ENCODE data around the gene DHRSX.
"Not testable (repeated sequence)": the region's sequence is repeated elsewhere in the genome, so short reads cannot be mapped to it uniquely, and the experiment has no call there.

Gene DHRSX

DNA sequence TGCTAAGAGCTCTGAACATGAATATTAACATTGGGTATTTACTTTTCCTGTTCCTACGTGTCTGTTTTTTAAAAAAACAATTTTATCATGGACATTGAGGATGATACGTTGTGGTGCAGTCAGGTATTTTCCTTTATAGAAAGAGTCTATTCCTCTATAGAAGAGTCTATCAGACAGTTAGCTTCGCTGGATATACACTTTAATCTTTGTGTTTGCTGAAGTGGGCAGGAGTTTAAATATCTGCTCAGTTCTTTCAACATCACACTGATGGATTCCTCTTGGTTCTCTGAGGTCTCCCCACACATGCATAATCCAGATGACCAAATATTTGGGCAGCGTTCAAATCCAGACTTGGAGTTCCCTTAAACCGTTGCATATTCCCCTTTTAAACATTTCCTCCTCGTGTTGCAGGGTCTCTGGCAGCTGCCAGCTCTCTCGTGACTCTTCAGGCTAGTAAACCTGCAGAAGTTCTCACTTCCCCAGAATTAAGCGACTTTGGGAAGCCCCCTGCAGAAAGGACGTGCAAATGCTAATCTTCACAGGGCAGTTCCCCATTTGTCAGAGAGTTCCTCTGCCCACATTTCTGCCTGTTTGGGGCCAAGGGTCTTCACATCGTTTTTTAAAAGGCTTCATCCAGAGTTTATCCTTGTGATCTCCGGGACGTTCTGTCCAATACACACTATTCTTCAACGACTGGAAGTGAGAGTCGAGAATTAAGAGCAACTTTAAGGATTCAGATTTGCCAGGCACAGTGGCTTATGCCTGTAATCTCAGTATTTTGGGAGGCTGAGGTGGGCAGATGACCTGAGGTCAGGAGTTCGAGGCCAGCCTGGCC, 20.5 kb upstream of the DHRSX start:
- DNase-seq (ENCODE audit: extremely low read depth in 1 of 2, low read depth in 1 of 2), result no peak

DNA sequence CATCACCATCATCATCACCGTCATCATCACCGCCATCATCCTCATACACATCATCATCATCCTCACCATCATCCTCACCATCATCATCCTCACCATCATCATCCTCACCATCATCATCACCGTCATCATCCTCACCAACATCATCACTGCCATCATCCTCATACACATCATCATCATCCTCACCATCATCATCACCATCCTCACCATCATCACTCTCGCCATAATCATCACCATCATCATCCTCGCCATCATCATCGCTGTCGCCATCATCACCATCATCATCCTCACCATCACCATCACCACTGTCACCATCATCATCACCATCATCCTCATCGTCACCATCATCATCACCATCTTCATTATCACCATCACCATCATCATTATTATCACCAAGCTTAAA, 19.8 kb upstream of the DHRSX start:
- DNase-seq (ENCODE audit: extremely low read depth in 1 of 2, low read depth in 1 of 2), result no peak

DNA sequence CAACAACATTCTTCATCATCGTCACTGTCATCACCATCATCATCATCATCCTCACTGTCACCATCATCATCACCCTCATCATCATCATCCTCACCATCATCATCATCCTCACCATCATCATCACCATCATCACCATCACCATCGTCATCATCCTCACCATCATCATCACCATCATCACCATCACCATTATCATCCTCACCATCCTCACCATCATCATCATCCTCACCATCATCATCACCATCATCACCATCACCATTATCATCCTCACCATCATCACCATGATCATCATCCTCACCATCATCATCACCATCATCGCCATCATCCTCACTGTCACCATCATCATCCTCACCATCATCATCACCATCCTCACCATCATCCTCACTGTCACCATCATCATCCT, 18.9 kb upstream of the DHRSX start:
- DNase-seq (ENCODE audit: extremely low read depth in 1 of 2, low read depth in 1 of 2), result not testable (repeated sequence)

DNA sequence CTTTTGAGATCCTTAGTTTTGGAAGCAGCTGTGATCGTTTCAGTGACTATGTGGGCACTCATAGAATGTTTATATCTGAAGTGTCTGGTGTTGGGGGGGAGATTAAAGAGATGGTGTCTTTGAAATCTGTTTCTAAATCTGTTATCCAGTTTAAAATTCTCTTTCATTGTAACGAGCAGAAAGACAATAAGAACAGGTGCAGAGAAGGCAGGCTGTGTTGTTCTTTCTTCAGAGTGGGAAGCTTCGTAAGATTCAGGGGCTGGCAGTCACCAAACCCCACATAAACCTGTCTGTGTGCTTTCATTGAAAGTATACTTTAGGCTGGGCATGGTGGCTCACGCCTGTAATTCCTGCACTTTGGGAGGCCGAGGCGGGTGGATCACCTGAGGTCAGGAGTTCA, 16.3 kb upstream of the DHRSX start:
- no peak for DNase-seq (ENCODE audit: extremely low read depth in 1 of 2, low read depth in 1 of 2)

DNA sequence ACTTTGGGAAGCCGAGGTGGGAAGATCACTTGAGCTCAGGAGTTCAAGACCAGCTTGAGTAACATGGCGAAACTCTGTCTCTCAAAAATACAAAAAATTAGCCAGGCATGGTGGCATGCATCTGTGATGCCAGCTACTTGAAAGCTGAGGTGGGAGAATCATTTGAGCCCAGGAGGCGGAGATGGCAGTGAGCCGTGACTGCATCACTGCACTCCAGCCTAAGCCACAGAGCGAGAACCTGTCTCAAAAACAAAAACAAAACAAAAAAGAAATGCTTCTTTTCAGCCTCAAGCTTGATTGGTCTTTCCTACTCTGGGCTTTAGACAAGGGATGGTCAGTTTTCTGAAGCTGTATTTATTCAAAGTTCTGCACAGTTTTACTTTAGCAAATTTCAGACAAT, 15.8 kb upstream of the DHRSX start:
- DNase-seq (ENCODE audit: extremely low read depth in 1 of 2, low read depth in 1 of 2), result no peak

DNA sequence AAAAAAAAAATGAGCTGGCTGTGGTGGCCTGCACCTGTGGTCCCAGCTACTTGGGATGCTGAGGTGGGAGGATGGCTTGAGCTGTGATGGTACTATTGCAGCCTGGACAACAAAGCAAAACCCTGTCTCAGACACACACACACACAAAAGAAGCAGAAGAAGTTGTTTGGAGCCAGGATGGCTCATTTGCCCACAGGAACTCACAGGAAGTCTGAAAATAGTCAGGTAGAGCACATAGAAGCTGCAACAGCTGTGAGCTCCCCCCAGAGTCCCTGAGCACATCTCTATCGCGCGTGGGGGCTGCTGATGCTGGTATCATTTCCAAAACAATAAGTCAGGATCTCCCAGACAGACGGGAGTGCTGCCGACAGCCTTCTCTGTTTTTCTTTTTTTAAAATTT, 13.4 kb upstream of the DHRSX start:
- DNase-seq (ENCODE audit: extremely low read depth in 1 of 2, low read depth in 1 of 2), result no peak

DNA sequence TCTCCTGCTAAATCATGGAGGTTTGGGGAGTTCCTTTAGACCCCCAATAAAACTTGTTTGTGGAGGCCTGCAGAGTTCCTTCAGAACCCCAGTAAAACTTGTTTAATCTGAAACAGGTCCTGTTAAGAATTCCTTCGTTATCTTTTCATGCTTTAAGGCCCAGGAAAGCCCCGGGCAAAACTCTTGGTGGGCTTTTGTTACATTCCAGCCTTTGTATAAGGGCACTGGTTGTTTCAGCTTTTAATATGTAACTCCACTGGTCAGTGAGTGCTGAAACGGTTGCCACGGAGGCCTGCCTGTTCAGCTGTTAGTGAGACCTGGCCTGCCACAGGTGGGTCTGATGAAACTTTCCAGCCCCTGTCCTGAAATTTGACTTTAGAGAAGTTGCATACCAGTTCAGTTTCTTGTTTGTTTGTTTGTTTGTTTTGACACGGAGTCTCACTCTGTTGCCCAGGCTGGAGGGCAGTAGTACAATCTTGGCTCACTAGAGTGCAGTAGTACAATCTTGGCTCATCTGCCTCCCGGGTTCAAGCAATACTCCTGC, 12.4 kb upstream of the DHRSX start:
- no peak for DNase-seq (ENCODE audit: extremely low read depth in 1 of 2, low read depth in 1 of 2)

DNA sequence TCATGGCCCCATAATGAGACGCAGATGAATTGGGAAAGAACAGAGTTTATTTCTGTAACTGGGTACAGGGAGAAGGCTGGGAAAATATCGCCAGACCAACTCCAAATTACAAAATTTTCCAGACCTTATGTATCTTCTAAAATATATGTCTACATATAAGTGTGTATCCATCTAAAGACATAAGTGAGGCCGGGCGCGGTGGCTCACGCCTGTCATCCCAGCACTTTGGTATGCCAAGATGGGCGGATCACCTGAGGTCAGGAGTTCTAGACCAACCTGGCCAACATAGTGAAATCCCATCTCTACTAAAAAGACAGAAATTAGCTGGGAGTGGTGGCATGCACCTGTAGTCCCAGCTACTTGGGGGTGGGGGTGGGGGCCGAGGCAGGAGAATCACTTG, 11.7 kb upstream of the DHRSX start:
- no peak for DNase-seq (ENCODE audit: extremely low read depth in 1 of 2, low read depth in 1 of 2)

DNA sequence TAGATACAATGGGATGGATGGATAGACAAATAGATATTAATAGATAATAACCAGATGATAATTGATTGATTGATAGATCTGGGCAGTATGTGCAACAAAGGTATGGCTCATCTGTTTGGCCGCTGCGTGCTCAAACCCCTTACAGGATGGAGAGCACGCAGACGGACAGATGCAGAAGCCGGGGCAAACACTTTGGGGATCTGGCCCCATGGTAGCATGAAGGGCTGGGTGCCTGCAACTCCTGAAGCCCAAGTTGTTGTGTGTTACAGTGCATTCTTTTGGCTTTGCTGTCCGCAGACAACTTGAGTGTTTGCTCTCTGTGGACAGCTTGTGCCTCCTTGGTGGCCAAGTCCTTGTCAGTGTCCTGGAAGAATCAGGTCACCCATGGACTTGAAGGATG, 10.6 kb upstream of the DHRSX start:
- DNase-seq (ENCODE audit: extremely low read depth in 1 of 2, low read depth in 1 of 2), result no peak

DNA sequence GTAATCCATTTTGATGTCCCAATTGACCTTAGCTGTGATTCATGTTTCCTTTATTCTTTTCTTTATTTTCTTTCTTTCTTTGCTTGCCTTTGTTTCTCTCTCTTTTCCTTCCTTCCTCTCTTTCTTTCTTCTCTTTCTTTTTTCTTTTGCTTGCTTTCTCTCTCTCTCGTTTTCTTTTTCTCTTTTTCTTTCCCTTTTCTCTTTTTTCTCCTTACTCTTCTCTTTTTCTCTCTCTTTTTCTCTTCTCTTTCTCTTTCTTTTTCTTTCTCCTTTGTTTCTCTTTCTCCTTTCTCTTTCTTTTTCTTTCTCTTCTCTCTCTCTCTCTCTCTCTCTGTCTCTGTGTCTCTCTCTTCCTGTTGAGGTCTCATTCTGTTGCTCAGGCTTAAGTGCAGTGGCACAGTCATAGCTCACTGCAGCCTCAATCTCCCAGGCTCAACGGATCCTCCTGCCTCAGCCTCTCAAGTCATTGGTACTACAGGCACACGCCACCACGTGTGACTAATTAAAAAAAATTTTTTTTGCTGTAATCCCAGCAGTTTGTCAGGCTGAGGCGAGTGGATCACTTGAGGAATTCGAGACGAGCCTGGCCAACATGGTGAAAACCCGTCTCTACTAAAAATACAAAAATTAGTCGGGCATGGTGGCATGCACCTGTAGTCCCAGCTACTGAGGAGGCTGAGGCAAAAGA, 8.0 kb upstream of the DHRSX start:
- no peak for DNase-seq (ENCODE audit: extremely low read depth in 1 of 2, low read depth in 1 of 2)

DNA sequence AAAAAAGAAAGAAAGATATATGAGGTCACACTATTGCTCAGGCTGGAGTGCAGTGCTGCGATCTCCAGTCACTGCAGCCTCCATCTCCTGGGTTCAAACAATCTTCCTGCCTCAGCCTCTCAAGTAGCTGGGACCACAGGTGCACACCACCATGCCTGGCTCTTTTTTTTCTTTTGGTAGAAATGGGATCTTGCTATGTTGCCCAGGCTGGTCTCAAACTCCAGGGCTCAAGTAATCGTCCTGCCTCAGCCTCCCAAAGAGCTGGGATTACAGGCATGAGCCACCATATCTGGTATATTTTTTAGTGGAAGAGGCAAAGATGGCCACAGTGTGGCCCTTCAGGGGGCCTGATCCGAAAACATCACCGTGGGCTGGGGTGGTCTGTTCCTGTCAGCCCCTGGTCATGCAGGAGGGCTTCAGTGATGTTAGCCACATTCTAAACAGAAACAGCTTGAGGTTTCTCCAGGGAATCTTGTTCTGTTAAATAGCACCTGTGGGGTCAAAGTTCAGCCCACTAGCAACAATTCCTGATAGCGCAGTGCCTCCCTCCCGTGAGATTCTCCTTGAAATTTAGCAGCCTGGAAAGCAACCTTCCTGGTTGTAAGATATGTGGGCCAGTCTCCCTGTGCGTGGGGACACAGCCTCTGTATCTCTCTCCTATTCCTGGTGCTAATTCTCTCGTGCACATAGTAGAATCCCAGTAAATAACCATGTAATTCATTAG, 7.3 kb upstream of the DHRSX start:
- no peak for DNase-seq (ENCODE audit: extremely low read depth in 1 of 2, low read depth in 1 of 2)

DNA sequence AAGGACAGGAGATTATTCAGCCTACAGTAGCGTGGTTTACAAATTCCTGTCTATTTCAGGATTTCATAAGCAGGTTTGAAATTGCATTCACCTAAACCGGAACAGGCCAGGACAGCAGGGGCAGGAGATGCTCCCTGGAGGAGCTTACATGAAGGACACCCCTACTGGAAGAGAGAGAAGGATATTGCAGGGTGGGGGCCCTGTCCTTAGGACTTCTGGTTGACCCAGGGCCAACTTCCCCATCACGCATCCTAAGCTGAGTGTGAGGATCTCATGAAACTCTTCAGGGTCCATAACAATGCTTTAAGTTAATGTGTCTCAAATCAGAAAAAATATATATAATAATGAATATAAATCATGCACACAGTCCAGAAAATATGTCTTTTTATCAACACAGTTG, 6.4 kb upstream of the DHRSX start:
- DNase-seq (ENCODE audit: extremely low read depth in 1 of 2, low read depth in 1 of 2), result no peak

DNA sequence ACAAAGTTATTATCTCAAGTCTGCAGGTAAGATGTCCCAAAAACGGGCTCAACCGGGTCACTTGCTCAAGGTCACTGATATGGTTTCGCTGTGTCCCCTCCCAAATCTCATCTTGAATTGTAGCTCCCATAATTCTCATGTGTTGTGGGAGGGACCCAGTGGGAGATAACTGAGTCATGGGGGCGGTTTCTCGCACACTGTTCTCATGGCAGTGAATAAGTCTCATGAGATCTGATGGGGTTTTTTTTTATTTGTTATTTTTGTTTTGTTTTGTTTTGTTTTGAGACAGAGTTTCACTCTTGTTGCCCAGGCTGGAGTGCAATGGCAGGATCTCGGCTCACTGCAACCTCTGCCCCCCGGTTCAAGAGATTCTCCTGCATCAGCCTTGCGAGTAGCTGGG, 4.6 kb upstream of the DHRSX start:
- not testable (repeated sequence) for DNase-seq (ENCODE audit: extremely low read depth in 1 of 2, low read depth in 1 of 2)

DNA sequence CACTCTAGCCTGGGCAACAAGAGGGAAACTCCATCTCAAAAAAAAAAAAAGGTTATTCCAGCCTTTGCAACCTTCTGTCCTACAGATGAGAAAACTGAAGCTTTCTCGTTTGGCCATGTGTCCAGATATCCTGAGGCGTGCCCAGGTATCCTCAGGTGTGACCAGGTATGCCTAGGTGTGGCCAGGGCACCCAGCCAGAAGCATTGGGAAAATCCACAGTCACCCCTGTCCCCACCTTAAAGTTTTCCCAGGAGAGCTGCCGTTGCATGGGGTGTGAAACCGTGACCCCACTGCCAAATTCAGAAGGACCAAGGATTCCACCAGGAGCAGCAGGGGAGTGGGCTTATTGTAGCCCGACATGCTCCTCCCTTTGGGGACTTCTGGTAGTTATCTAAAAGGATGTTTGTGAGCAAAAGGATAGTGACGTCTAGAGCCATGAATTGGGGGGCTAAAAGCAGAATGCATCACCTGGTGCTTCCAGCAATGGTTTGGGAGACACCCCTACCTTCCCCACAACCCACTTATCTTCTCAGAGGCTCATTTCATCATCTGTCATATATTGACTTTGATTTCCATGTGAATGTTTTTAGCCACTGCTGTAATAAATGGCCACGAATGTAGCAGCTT, 4.0 kb upstream of the DHRSX start:
- no peak for DNase-seq (ENCODE audit: extremely low read depth in 1 of 2, low read depth in 1 of 2)

DNA sequence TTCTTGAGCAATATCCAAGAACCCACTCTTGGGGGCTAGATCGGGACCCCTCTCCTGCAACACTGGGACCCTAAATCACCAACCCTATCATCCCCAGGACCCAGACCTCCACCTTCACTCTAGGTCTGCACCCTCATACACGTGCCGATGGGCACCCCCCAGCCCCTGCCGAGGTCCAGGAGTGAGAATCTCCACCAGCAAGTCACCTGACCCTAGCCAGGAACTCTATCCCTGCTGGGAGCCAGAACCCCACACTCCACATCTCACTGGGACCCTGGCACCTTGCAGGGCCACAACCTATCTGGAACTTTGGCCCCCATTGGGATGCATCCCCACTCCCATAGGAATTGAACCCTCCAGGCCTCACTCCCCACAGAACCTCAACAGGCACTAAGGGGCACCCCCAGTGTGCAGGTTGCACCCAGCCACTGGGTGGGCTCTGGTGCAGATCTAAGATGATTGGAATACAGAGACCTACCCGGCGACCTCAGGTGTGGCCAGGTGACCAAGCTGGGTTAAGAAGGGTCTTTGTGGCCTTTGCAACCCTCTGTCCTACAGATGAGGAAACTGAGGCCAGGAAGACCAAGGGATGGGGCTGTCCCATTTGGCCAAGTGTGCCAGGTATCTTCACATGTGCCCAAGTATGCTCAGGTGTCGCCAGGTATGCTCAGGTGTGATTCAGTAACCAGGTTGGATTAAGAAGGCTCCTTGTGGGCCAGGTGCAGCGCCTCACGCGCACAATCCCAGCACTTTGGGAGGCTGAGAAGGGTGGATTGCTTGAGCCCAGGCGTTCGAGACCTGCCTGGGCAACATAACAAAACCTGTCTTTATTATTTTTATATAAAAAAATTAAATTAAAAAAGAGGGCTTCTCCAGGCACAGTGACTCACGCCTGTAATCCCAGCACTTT, 3.1 kb upstream of the DHRSX start:
- DNase-seq (ENCODE audit: extremely low read depth in 1 of 2, low read depth in 1 of 2), result no peak

DNA sequence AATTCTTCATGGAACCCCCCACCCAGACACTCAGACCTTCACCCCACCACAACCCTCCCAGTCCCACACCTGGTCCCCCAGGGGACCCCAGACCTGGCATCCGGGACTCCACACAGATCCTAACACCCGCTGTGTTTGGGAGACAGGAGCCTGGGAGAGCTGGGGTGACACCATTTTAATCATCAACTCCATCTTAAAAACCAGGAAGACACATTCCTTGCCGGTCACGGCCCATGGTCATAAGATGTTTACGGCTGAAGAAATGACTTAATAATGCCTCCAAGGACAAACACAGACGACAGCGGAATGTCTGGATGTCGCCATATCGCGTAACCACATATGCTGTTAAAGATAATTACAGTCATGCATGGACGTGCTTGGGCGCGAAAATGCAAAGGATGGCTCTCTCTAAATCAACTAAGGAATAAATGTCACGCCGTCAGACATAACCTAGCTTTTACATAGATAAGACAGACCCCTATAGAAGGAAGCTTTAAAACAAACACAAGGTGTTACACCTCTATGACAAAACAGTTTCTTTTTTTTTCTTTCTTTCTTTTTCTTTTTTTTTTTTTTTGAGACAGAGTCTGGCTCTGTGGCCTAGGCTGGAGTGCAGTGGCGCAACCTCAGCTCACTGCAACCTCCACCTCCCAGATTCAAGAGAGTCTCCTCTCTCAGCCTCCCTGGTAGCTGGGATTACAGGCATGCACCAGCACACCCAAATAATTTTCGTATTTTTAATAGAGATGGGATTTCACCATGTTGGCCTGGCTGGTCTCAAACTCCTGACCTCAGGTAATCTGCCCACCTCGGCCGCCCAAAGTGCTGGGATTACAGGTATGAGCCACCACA, 2.1 kb upstream of the DHRSX start:
- no peak for DNase-seq (ENCODE audit: extremely low read depth in 1 of 2, low read depth in 1 of 2)

DNA sequence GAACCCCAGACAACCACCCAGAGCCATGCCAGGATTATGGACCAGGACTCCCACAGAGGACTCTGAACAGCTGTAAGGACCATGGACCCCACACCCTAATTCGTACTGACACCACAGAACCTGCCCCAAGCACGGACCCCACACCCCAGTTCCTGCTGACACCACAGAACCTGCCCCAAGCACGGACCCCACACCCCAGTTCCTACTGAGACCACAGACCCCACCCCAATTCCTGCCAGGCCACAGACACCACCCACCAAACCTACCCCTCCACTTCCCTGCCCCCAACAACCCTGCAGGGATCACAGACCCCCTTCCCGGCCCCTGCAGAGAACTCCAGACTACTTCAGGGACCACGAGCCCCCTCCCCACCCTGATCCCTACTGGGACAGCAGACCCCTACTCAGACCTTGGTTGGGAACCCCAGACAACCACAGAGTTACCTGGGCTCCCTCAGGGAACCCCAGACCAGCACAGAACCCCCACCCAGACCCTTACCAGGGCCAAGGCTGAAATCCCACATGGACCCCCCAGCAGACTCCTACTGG, 1.4 kb upstream of the DHRSX start:
- DNase-seq (ENCODE audit: extremely low read depth in 1 of 2, low read depth in 1 of 2), result no peak

DNA sequence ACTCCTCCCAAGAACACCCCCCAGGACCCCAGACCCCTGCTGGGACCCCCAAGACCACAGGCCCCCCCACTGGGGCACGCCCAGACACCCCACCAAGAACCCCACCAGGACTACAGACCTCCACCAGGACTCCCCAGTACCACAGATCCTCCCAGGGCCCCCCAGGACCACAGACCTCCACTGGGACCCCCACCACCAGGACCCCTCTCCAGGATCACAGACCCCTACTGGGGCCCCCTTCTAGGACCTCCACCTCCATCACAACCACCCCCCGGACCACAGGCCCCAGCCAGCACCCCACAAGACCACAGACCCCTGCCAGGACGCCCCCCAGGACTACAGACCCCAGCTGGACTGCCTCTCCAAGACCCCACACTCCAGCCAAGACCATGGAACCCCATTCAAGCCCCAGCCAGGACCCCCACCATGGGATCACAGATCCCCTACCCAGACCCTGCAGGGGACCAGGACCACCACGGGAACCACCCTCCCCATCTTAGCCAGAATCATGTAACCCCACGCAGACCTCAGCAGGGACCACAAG, 855 bp upstream of the DHRSX start:
- DNase-seq (ENCODE audit: extremely low read depth in 1 of 2, low read depth in 1 of 2), result no peak
